NT2/D1 (cell line): ENCODE data around the gene SCD5.

Source experiments
- DNase-seq: peaks from one replicate; pipeline ENCODE4 v3.0.0-alpha.2; 2011; ENCODE audit warnings: low read depth, low spot score
- H3K27me3 ChIP-seq: 2 replicates; pipeline ENCODE4 v1.6.0; 2011; ENCODE audit warnings: mild to moderate bottlenecking; ENCODE audit not compliant: insufficient read length, insufficient read depth
- H3K36me3 ChIP-seq: 2 replicates; pipeline ENCODE4 v1.6.1; 2011; ENCODE audit warnings: mild to moderate bottlenecking, low read length, mixed read lengths; ENCODE audit not compliant: insufficient read depth, insufficient read length
- H3K4me1 ChIP-seq: 2 replicates; pipeline ENCODE4 v1.5.1; 2011; ENCODE audit not compliant: insufficient read depth, insufficient read length
- H3K4me3 ChIP-seq: 2 replicates; pipeline ENCODE4 v1.5.1; 2011; ENCODE audit warnings: low read depth; ENCODE audit not compliant: insufficient read length
- H3K9ac ChIP-seq: 2 replicates; pipeline ENCODE4 v1.6.0; 2011; ENCODE audit warnings: low read depth; ENCODE audit not compliant: insufficient read length
- H3K9me3 ChIP-seq: 2 replicates; pipeline ENCODE4 v1.5.1; 2011; ENCODE audit warnings: mild to moderate bottlenecking, low read length; ENCODE audit not compliant: insufficient read depth
- SUZ12 ChIP-seq: IDR thresholded peaks from 2 replicates; pipeline ENCODE4 v1.6.1; 2011; ENCODE audit not compliant: insufficient read length, insufficient read depth; ENCODE audit errors: extremely low read depth
- YY1 ChIP-seq: IDR thresholded peaks from 2 replicates; pipeline ENCODE4 v1.6.1; 2011; ENCODE audit not compliant: insufficient read length, insufficient read depth
- ZNF274 ChIP-seq: IDR thresholded peaks from 2 replicates; pipeline ENCODE4 v1.6.1; 2011; ENCODE audit warnings: mild to moderate bottlenecking, low read depth, low read length

SCD5 gene

GRCh38 chr4:82774711-82775171 lies 23.9 kb downstream of the SCD5 start:
- TF ChIP-seq ZNF274 = no peak
- no peak for TF ChIP-seq YY1
- TF ChIP-seq SUZ12 = no peak
- H3K36me3 ChIP-seq = peaks cover 2% of the 10 kb centered on the region
- peaks cover 4% of the 10 kb centered on the region for H3K4me1 ChIP-seq
- H3K4me3 ChIP-seq = no peak overlapping the region
- H3K27me3 ChIP-seq = no peaks in the 10 kb centered on the region
- DNase-seq = no peak
- H3K9ac ChIP-seq = no peak overlapping the region
- H3K9me3 ChIP-seq = no peaks in the 10 kb centered on the region

DNA sequence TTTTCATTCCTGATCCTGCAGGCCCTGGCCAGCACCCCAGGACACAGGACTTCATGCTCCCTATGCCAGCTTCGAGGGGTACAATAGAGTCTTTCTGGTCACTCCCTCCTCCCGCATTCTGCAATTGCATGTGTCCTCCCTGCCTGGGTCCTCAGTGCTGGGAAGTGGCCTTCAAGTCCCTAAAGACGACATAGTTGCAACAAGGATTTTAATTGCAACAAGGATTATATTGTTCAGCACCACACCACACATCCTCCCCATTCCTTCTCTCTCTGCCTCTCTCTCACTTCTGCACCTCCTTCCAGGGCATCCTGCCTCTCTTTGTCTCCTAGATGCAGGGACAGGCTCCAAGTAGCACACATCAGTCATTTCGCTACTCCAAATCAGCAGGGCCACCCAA lies 25.5 kb downstream of the SCD5 start:
- Histone ChIP-seq H3K27me3 (no peaks in the 10 kb centered on the region), H3K9me3 (no peaks in the 10 kb centered on the region), H3K36me3 (peaks cover 2% of the 10 kb centered on the region), H3K4me1 (peaks cover 4% of the 10 kb centered on the region), H3K9ac (no peak overlapping the region), H3K4me3 (no peak overlapping the region)
- TF ChIP-seq YY1 = no peak
- no peak for TF ChIP-seq ZNF274
- TF ChIP-seq SUZ12 = no peak
- DNase-seq = no peak

- Histone ChIP-seq H3K27me3 (no peaks in the 10 kb centered on the region), H3K4me1 (peaks cover 4% of the 10 kb centered on the region), H3K36me3 (peaks cover 2% of the 10 kb centered on the region), H3K9ac (no peak overlapping the region), H3K9me3 (peaks cover 8% of the 10 kb centered on the region), H3K4me3 (no peak overlapping the region)
- no peak for TF ChIP-seq ZNF274
- no peak for TF ChIP-seq YY1
- no peak for TF ChIP-seq SUZ12
- DNase-seq = no peak
Measured at GRCh38 chr4:82770607-82771006, 28.0 kb downstream of the SCD5 start.

GRCh38 chr4:82765134-82765533 lies 33.5 kb downstream of the SCD5 start:
- Histone ChIP-seq H3K27me3 (no peaks in the 10 kb centered on the region), H3K4me1 (no peaks in the 10 kb centered on the region), H3K4me3 (no peak overlapping the region), H3K36me3 (no peaks in the 10 kb centered on the region), H3K9me3 (peaks cover 17% of the 10 kb centered on the region), H3K9ac (no peak overlapping the region)
- TF ChIP-seq YY1 (no peak), ZNF274 (no peak), SUZ12 (no peak)
- no peak for DNase-seq

GRCh38 chr4:82761229-82761628 lies 37.4 kb downstream of the SCD5 start:
- Histone ChIP-seq H3K4me3 (no peak overlapping the region), H3K9me3 (peaks cover 15% of the 10 kb centered on the region), H3K4me1 (no peaks in the 10 kb centered on the region), H3K36me3 (no peaks in the 10 kb centered on the region), H3K9ac (no peak overlapping the region), H3K27me3 (no peaks in the 10 kb centered on the region)
- TF ChIP-seq SUZ12 (no peak), YY1 (no peak), ZNF274 (no peak)
- no peak for DNase-seq

DNA sequence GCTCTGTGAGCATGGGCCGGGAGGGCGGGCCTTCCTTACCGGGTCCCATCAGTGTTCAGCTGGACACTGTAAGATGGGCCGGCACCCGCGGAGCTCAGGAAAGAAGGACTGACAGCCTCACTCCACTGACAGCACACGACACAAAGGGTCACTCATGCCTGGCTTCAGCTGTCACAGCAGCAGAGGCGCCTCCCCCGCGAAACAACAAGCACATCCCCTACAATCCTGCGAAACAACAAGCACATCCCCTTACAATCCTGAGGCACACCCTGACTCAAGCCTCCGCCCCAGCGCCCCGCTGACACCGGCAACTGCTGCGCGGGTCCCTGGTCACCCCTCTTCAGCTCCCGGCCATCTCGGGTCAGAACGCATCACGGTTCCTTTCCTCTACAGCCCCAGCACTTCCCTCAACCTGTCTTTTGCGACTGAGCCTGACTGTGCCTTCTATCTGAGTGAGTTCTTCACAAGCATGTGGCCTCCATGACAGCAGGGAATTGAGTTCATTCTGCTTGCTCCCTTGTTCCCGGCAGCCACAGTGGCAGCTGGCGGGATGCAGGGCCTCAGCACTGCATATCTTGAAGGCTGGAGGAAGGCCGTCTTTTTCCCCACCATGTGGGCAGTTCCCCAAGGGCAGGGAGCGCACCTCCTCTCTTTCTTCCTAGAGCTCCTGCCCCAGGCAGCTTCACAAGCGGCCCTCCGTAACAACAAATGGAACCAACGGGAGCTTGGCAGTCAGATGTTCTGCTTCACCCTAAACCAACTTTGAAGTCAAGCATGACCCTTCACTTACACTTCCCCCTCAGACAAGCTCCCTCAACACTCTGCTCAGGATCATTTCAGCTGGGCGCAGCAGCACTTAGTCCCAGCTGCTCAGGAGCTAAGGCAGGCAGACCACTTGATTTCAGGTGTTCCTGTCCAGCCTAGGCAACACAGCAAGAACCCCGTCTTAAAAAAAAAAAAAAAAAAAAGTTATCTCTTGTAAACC lies 39.6 kb downstream of the SCD5 start:
- Histone ChIP-seq H3K36me3 (no peaks in the 10 kb centered on the region), H3K27me3 (no peaks in the 10 kb centered on the region), H3K4me1 (no peaks in the 10 kb centered on the region), H3K4me3 (no peak overlapping the region), H3K9me3 (no peaks in the 10 kb centered on the region), H3K9ac (no peak overlapping the region)
- no peak for DNase-seq
- no peak for TF ChIP-seq ZNF274

GRCh38 chr4:82756061-82756460 lies 42.5 kb downstream of the SCD5 start:
- H3K4me3 ChIP-seq = no peak overlapping the region
- H3K9me3 ChIP-seq = no peaks in the 10 kb centered on the region
- no peaks in the 10 kb centered on the region for H3K36me3 ChIP-seq
- peaks cover 4% of the 10 kb centered on the region for H3K4me1 ChIP-seq
- TF ChIP-seq YY1 (no peak), ZNF274 (no peak), SUZ12 (no peak)
- H3K27me3 ChIP-seq = no peaks in the 10 kb centered on the region
- no peak overlapping the region for H3K9ac ChIP-seq
- DNase-seq = no peak
